GM21381 (cell line): ENCODE measurements around the gene ACADS.
"Not testable (repeated sequence)": the region's sequence is repeated elsewhere in the genome, so short reads cannot be mapped to it uniquely, and the experiment has no call there.

Experiments used
- ATAC-seq: cut with Tn5 transposase; IDR thresholded peaks from one replicate; pipeline ENCODE4 v1.9.1; 2021; ENCODE audit warnings: mild to moderate bottlenecking, moderate library complexity; ENCODE audit not compliant: unreplicated experiment

The ACADS gene

GRCh38 chr12:120725151-120725658 is 421 bp upstream of the ACADS start:
- ATAC-seq, result peak; percentile 2

- ATAC-seq, result no peak
These were observed 826 bp downstream of the ACADS start for GRCh38 chr12:120726510-120726793.

GRCh38 chr12:120726961-120727360 is 1.3 kb downstream of the ACADS start:
- no peak for ATAC-seq

- not testable (repeated sequence) for ATAC-seq
These were observed 6.6 kb downstream of the ACADS start for GRCh38 chr12:120732198-120732597.

- ATAC-seq, result no peak
These were observed 7.9 kb downstream of the ACADS start for GRCh38 chr12:120733574-120733973.

- no peak for ATAC-seq
These were observed 8.6 kb downstream of the ACADS start for GRCh38 chr12:120734210-120734609.

- no peak for ATAC-seq
These were observed 9.6 kb downstream of the ACADS start for GRCh38 chr12:120735181-120735580.

GRCh38 chr12:120736404-120737331 is 11.0 kb downstream of the ACADS start:
- ATAC-seq, result no peak

GRCh38 chr12:120737557-120738251 is 12.1 kb downstream of the ACADS start:
- no peak for ATAC-seq

GRCh38 chr12:120738252-120739030 is 12.8 kb downstream of the ACADS start:
- no peak for ATAC-seq

- no peak for ATAC-seq
These were observed 13.6 kb downstream of the ACADS start for GRCh38 chr12:120739031-120739762.

GRCh38 chr12:120739821-120740613 is 14.4 kb downstream of the ACADS start:
- no peak for ATAC-seq

GRCh38 chr12:120740871-120741270 is 15.2 kb downstream of the ACADS start:
- no peak for ATAC-seq

- no peak for ATAC-seq
These were observed 16.1 kb downstream of the ACADS start for GRCh38 chr12:120741476-120742421.

- ATAC-seq, result no peak
These were observed 19.4 kb downstream of the ACADS start for GRCh38 chr12:120744922-120745493.

- no peak for ATAC-seq
These were observed 22.6 kb downstream of the ACADS start for GRCh38 chr12:120748242-120748641.

GRCh38 chr12:120749256-120749655 is 23.6 kb downstream of the ACADS start:
- no peak for ATAC-seq

GRCh38 chr12:120750806-120751205 is 25.2 kb downstream of the ACADS start:
- ATAC-seq, result no peak
